Measurements from ENCODE around the gene CMTR1.

Gene CMTR1

GRCh38 chr6:37477191-37477590 lies 44.2 kb downstream of the CMTR1 start:
- TF ChIP-seq CTCF (conservative IDR thresholded peaks at IDR 0.05; ENCODE audit: low read depth, low read length) = no peak
- H3K4me3 ChIP-seq (ENCODE audit: low read depth, low read length) = no peak overlapping the region
- no peak for DNase-seq (ENCODE audit: low read depth)

DNA sequence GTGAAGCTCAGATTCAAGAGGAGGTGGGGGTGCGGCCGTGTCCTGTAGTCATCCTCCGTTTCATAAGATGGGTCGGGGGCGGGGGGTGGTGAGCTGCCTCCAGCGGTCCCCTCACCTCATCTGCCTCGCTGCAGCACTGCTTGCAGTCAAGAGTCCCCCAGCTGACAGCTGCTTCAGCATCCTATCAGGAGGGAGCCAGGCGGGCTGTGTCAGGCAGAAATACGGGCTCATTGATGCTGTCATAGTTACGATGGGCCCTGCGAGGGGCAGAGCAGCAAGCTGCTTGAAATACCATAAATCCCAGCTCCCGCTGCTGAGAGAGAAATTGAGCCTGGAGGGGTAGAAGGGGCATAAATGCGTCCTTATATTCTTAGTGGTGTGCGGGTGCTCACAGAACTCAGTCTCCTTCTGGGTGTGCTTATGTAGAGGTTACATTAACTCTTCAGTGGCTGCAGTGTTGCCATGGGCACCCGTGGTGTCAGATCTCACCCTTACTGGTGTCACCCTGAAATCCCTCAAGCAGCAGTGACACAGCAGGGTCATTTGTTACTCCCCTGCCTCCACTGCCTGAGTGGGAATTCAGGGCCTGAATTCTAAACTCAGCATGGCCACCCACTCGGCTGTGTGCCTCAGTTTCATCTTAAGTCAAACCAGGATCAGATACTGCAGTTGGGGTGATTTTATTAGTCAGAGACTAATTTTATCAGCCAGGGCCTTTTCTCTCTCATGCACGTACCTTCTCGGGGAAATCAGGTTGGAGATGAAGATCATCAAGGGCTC lies 44.8 kb downstream of the CMTR1 start:
- DNase-seq (ENCODE audit: low read depth) = no peak
- TF ChIP-seq CTCF (conservative IDR thresholded peaks at IDR 0.05; ENCODE audit: low read depth, low read length) = no peak
- no peak overlapping the region for H3K4me3 ChIP-seq (ENCODE audit: low read depth, low read length)

DNA sequence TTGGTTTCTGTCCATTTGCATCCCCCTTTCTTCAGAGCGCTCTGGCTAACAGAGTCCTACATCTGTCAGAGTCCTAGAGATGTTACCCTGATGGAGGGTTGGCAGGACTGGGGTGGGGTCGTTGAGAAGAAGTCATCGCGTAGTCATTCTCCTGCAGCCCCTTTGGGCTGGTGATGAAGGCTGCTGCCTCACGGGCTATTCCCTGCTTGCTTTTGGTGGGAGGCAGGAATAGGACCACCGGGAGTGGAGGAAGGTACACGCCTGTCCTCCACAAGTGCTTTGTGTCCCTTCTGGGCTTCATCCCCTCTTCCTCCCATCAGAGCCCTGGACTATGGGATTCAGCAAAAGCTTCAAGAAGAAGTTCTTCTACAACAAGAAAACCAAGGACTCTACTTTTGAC lies 45.8 kb downstream of the CMTR1 start:
- H3K4me3 ChIP-seq (ENCODE audit: low read depth, low read length) = no peak overlapping the region
- TF ChIP-seq CTCF (conservative IDR thresholded peaks at IDR 0.05; ENCODE audit: low read depth, low read length) = no peak
- no peak for DNase-seq (ENCODE audit: low read depth)

DNA sequence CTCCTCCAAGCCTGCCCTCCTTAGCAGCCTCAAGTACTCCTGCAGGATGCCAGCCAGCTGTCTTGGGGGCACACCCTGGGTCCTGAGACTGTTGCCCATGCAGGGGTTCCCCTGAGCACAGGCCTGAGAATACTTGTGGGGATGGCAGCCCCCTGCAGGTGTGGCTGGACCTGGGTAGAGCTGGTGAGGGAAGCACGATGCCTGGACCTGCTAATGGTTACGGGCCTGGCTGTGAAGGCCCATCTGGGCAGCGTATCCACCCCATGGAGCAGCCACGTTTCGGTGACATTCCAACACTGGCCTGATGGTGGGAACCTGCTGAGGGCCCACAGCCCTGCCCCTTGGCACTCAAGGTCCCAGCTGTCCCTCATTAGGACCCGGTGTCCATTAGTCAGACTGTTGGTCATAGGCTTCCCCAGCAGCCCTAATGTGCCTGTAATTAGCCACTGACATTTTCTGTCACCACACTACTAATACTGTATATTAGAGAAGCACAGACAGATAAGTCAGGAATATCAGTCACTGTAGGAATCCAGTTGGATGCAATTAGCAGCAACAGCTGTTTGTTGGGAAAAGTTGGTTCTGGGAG lies 46.3 kb downstream of the CMTR1 start:
- no peak for TF ChIP-seq CTCF (conservative IDR thresholded peaks at IDR 0.05; ENCODE audit: low read depth, low read length)
- DNase-seq (ENCODE audit: low read depth) = no peak

DNA sequence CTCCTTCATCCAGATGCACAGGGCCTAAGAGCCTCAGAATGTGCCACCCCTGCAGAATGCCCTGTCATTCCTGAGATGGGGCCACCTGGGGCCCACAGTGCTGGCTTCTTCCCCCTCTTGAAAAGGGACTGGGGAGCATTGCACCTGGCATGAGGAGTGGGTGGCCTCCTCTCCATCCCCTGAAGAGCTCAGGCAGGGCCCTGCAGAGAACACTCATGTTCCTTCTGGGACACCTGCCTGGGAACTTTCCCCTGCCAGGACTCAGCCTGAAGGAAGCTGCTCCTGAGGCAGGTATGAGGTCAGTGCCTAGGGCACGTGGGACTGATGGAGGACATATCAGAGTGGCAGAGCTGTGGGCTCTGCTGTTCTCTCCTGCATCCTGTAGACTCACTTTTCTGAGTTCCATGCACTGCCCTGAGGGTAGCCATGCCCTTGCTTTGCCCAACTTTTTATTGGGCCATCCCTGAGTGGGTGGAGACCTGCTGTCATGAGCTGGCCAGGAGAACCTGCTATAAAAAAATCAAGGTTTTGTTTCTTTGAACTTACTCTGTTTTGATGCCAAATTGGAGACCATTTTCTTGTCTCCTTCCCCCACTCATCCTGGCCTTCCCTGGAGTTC lies 47.2 kb downstream of the CMTR1 start:
- no peak for DNase-seq (ENCODE audit: low read depth)
- no peak overlapping the region for H3K4me3 ChIP-seq (ENCODE audit: low read depth, low read length)
- TF ChIP-seq CTCF (conservative IDR thresholded peaks at IDR 0.05; ENCODE audit: low read depth, low read length) = no peak

More for the DNA sequence above, 46.3 kb downstream of the CMTR1 start:
- no peak overlapping the region for H3K4me3 ChIP-seq (ENCODE audit: low read depth, low read length)

DNA sequence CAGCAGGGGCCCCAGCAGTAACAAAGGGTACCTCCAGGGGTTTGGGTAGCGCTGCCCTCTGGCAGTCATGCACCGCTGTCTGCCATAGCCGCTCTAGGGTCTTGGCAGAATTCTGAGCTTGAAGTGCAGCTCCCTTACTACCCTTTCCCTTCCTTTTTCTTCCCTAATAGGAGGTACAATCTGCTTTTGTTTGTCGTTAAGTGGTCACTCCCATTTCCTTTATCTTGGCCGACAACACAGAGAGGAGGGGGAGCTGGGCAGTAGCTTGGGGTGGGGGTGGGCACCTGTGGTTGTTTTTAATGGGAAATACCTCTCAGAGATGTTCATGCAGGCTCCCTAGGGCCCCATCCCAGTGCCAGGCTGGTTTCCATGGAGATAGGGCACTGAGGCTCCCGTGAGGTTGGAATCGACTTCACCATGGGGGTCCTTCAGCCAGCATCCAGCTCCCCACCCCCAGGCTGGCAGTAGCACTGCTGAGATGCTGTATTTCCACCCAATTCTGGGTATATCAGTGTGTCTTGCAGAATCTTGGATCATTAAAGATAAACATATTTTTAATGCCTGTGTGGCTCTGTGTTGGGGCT lies 48.0 kb downstream of the CMTR1 start:
- no peak overlapping the region for H3K4me3 ChIP-seq (ENCODE audit: low read depth, low read length)
- TF ChIP-seq CTCF (conservative IDR thresholded peaks at IDR 0.05; ENCODE audit: low read depth, low read length) = no peak
- DNase-seq (ENCODE audit: low read depth) = no peak
